GM12892 (cell line): ENCODE results near the gene CYB561A3.

ENCODE experiments used
- POLR2A ChIP-seq: IDR thresholded peaks from 2 replicates; pipeline ENCODE4 v1.6.1; 2011; ENCODE audit warnings: low read depth, low read length, control low read depth
- POLR2AphosphoS5 ChIP-seq: IDR thresholded peaks from 2 replicates; pipeline ENCODE4 v1.6.1; 2011; ENCODE audit warnings: low read depth, low read length, control low read depth
- TAF1 ChIP-seq: IDR thresholded peaks from 2 replicates; pipeline ENCODE4 v1.6.1; 2011; ENCODE audit warnings: low read depth, mild to moderate bottlenecking, control low read depth, low read length, borderline replicate concordance

DNA sequence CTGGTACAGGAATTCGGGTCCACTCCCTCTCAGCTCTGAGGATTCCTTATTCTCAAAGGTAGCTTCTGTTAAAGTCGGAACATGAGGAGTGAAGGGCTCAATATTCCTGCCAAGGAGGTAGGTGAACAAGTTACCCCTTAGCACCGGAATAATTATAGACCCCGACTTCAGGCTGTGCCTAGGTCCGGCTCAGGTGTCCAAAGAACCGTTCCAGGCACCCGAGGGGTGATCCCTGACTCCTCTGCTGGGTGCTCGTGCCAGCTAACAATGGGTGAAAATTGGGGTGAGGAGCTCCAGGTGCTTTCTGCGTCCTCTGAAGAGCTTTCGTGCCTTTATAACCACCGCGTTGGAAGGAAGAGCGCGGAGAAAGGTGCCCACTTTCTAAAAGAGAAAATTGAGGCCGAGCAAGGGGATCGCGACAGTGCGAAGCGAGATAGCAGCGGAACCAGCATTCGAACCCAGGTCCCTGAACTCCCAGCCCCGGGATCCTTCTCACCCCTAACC, 393 bp downstream of the CYB561A3 start:
- TF ChIP-seq POLR2A: no peak
- no peak for TF ChIP-seq POLR2AphosphoS5
- no peak for TF ChIP-seq TAF1
